HG02852 (cell line): ENCODE measurements around the gene HOXA5.

Experiments
- ATAC-seq: cut with Tn5 transposase; IDR thresholded peaks from one replicate; pipeline ENCODE4 v1.9.1; 2021; ENCODE audit warnings: mild to moderate bottlenecking, moderate library complexity; ENCODE audit not compliant: unreplicated experiment

Gene HOXA5

DNA sequence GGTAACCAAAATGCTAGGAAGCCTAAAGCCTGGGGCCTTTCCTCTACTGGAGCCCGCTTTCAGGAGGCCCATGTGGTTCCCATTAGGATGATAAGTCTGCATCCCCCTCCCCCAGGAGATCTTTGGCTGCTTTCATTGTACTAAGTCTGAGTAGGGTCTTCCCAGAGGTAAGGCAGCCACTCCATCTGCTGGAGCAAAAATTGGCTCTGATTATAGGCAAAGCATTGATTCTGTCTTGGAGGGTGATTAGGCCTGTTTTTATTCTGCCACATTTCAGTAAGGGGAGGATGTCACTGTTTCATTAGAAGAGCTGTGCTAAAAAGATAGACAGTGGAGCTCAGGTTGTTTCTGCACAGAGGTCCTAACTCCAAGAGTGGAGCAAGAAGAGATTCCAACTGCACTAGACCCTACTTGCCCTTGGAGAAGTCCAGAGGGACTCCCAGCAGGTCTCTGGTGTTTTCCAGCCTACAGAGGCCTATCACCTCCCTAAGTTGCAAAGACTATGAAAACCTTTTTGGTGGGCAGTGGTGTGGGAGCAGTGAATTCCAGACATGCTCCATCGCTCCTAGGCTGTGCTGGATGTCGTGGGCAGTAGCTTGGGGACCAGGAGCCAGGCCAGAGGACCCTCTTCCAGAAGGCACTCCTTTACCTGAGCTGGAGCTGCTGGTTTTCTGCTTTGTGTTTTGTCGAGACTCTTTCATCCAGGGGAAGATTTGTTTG is 33.9 kb downstream of the HOXA5 start:
- no peak for ATAC-seq

DNA sequence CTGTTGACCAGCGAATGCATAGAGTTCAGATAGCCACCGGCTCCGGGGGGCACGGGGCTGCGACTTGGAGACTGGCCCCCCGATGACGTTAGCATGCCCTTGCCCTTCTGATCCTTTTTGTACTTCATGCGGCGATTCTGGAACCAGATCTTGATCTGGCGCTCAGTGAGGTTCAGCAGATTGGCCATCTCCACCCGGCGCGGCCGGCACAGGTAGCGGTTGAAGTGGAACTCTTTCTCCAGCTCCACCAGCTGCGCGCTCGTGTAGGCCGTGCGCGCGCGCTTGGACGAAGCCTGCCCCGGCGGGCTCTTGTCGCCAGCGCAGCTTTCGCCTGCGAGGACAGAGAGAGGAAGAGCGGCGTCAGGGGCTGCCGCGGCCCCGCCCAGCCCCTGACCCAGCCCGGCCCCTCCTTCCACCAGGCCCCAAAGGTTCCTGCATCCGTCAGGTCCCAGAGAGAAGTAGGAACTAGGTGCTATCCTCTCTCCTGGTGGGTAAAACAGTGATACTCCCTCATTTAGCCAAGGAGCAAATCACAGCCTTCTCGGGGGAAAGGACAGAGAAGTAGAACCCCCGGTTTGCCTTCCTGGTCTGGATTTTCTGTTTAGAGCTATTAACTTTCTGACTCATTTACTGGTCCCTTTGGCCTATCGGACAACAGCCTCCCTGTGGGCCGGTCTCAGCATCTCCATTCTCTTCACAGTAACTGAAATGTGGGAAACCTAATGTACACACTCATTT is 34.9 kb downstream of the HOXA5 start:
- ATAC-seq = no peak

DNA sequence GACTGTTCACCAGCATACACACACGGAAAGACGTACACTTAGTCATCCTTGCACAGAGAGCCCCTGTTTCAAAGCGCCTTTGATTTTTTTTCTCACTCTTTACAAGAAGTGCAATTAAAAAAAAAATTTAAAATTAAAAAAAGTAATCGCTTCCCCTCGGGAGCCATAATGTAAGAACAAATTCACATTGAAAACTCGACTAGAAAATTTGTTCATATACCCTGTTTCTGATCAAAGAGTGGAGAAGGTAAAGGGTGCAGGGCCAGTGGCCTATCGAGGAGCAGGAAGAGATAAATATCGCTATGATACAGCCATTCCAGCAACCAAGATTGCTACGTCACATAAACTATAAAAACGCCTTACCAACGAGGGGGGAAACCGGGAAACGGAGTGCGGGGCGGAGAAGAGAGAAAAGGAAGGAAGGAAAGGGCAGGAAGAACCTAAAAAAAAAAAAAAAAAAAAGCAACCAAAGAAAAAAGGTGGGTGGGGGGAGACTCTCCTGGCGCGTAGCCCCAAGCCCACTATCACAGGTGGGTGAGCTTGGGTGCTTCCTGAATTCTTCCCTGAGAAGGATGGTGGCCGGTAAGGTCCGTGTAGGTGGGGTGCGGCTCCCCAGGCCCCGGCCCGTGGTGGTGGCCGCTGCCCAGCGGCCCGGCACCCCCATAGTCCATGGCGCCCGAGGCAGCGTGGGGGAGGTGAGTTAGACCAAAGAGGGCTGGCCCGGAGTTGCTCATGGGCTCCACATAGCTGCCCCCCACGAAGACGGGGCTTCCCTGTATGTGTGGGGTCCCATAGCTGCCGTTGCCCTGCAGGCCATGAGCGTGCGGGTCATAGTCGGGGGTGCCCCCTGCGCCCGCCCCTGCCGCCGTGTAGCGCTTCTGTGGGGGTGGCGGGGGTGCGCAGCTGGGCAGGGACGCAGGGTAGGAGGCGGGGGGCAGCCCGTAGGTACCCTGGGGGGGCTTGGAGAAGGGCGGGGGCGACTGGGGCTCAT is 35.8 kb downstream of the HOXA5 start:
- no peak for ATAC-seq

DNA sequence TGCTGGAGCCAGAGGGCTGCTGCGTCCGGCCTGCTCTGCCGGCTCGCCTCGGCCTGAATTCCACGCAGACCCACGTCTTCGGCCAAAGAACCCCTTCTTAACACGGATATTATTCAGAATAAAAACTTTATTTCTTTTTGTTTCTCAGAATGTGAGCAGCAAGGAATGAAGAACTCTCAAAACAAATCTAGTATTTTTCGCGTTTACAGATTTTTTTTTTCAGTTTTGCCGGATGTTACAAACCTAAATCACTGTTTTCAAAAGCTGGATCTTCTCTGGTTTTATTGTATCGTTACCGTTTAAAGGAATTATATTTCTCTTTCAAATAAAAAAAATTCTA is 36.6 kb downstream of the HOXA5 start:
- ATAC-seq = no peak

DNA sequence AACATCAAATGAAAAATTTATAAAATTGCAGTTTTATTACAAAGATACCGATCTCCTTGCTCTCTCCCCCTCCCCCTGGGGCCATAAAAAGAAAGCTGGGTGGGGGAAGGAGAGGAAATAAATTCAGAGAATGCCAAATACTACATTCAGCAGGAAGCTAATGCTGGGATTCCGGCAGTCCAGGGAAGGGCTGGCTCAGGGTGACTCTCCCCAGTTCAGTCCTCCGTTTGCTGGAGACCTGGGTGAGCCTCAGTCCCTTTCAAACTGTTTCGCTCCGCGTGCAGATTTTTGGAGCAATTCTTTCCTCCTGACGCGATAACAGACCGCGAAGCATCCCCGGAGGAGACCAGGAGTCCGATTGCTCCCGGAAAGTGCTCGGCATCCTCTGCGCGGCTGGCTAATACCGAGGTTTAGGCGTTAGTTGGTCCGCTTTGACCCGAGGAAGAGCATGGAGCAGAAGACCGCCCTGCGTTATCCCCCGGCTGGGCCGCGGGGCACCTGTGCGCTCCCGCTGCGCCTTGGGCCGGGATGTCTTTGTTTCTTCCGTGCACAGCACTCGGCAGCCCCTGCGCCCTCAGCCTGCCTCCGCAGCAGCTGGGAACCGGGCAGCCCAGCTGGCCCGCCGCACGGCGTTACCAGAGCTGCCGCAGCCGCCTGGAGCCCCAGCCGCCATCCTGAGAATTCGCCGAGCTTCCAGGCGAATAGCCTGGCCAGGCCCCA is 37.1 kb downstream of the HOXA5 start:
- ATAC-seq = no peak

DNA sequence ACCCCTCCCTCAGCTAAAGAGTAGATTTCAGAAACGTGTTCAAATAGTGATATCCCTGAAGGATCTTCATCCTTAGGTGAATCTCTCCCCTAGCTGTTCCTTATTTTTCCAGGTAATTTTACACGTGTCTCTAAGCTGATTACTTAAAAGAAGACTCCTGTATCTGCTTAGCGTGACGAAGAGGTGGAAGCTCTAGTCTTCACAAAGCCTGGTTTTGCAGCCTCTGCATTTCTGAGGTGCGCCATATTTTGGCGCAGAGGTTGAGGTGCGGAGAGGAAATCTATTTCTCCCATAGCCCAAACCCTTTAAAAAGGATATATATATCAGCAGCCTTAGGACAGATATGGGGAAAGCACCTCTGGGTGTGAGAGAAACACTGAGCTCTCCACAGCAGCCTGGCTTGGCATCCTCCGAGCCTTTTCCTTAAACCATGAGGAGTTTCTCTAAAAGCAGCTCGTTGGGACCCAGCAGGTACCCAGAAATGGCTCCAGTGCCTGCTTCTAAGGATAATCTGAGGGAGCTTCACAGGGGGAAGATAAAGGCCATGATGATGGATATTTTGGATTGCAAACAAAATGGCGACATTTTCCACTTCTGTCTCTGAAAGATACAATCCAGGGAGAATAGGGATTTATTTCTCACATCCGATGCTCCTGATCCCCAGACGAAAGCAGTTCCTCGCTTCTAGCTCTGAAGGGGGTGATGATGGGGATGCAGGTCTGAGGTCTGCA is 38.0 kb downstream of the HOXA5 start:
- ATAC-seq = no peak

DNA sequence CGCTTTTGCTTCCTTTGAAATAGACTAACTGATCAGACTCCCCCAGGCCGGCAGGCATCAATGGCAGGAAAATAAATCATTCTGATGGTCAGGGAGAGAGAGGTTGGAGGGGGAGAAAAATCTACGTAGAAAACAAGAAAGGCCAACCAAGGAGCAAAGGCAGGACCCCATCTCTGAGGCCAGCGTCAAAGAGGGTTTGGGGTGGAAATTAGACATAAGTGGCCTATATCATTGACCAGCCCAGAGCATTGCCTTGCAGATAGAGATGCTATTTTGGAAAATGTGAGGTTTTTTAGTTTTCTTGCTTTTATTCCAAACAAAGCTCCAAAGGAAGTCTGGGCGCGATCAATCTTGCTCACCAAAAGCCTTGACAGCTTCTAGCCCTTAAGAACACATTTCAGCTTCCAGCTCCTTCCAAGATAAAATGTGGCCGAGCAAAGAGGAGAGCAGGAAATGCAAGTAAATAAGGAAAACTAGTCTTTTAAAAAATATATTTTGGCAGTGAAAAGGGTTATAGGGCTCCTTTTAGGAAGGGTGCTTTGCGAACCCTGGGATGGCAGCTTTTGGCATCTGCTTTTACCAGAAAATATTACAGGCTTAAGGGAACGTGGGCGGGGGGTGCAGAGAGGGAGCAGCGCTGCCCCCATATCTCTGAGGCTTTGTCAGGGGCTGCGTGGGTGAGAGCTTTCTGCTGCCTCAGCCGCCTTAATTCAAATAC is 39.0 kb downstream of the HOXA5 start:
- ATAC-seq = no peak

DNA sequence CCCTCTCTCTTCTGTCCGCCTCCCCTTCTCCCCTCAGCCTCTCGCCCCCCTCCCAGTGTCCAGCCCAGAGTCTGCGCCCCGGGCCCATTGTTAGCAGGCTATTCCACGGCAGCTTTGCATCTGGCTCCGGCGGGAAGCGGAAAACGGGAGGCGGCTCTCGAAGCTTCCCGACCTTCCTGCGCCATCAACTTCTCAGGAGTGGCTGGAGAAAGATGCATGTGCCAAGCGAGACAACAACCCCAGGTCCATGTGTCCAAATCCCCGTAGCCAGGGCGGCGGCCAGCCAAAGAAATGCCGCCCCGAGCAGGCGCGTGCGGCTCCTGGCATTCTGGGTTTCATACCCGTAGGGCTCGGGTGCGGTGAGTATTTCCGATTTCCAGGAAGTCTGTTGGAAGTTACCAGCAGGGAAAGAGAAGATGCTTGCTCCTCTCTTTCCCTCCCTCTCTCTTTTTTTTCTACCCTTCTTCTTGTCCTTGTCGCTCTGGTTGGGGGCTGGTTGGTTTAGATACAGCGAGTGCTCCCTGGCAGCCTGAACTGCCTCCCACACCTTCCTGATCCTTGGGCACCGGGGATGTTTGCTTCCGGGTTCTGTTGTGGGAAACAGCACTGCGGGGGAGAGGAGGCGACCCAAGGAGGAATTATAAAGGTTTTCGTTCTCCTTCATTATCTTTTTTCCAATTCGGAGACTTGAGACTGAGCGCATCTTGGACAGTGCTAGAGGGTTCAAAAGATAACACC is 39.8 kb downstream of the HOXA5 start:
- no peak for ATAC-seq

DNA sequence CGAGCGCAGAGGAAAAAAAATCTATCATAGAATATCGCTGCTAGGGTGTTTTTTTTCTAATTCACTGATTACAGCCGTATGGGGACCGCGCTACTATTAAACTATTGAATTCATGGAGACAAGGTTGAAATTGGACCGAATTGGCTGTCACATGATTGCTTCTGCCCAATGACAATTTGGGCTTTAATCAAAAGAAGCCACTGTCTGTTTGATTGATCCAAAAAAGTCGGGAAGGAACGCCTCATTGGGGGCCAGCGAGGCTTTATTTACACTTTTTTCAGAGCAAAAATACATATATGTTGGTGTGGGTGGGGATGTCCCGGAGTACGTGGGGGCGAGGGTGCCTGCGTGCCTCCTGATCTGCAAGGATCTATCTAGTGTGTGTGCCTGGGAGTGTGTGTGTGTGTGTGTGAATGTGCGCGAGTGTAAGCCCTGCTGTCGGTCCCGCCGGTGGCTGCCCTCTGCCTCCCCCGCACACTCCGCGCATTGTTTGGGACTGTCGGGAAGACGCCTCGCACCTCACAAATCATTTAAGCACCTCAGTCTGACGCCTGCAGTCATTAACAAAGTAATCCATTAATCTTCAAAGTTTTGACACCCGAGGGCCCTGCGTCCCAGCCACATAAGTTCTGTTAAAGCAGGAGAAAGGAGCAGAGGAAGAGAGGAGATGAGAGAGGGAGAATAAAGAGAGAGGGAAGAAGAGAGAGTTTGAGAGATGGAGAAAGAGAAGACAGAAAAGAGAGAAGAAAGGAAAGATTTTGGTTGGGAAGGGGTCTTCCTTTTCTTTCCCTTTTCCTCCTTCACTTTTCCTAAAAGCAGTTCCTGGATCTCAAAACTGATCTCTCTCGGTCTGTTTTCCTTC is 40.7 kb downstream of the HOXA5 start, which contains the start of gene HOXA2:
TSS of gene HOXA2 (minus strand) at position 103 of the 862 bp plus-strand sequence. CDS start 183 bp downstream, outside the sequence.
- no peak for ATAC-seq

DNA sequence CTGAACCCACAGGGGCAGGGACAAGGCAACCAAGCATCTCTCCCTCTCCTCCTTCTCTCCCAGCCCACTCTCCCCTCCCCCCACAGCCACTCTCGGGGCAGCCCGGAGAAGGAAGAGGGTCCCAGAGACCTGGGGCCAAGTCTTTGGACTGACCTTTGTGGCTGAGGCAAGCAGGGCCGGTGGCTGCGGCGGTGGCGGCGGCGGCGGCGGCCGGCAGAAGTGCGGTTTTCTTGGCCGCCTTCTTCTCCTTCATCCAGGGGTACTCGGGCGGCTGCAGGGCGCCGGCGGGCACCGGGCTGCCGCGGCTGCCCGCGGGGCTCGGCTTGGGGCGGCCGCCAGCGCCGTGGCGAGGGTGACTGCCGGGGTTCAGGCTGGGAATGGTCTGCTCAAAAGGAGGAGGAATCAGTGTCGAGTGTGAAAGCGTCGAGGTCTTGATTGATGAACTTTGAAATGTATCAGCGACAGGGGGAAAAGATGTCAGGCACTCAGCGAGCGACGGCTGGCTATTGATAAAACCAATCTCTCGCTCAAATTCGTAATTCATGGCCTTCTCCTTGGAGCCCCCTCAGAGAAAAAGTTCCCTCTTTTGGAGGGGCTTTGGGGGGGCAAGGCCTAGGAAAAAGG is 41.4 kb downstream of the HOXA5 start:
- ATAC-seq = no peak

DNA sequence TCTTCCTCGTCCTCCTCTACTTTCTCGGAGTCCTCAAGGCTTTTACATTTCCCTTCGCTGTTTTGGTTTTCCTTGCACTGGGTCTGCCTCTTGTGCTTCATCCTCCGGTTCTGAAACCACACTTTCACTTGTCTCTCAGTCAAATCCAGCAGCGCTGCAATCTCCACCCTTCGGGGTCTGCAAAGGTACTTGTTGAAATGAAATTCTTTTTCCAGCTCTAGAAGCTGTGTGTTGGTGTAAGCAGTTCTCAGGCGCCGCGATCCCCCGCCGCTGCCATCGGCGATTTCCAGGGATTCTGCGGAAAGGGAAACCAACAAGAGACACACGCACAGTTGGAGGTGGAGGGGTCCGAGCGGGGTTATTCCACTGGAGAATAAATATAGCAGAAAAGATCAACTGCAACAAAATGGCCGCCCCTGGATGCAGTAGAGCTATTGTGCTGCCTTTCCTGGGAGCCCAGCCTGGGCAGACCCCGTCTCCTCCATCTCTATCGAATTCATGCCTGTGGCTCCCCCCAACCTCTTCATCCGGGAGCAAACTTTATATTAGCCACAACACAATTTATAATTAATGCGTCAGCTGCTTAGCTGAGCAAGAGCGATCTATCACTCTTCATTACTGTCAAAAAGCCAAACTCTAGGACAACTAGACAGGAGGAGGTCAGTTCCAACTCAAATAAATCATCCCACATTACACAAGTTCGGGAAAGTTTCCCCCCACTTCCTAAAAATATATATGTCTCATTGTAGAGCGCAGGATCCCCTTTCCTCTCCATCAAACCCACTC is 42.1 kb downstream of the HOXA5 start:
- no peak for ATAC-seq

DNA sequence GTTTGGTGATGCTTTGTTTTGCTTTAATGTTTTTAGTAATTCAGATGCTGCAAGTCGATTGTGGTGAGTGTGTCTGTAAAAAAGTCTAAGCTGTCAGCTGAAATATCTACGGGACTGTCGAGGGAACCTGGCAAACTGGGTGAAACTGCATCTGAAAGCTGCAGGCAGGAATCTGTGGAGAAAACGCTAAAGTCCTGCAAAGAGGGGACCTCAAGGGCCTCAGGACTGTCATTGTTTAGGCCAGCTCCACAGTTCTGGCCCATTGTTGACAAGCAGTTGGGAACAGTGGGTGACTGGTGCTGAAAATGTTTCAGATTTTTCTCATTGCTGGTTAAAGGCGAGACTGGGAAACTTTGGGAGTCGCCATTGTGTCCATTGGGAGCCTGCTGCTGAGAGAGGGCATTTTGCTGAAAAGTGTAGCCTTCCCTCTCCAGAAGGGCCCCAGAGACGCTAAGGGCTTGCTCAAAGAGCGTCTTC is 42.7 kb downstream of the HOXA5 start:
- ATAC-seq = no peak

DNA sequence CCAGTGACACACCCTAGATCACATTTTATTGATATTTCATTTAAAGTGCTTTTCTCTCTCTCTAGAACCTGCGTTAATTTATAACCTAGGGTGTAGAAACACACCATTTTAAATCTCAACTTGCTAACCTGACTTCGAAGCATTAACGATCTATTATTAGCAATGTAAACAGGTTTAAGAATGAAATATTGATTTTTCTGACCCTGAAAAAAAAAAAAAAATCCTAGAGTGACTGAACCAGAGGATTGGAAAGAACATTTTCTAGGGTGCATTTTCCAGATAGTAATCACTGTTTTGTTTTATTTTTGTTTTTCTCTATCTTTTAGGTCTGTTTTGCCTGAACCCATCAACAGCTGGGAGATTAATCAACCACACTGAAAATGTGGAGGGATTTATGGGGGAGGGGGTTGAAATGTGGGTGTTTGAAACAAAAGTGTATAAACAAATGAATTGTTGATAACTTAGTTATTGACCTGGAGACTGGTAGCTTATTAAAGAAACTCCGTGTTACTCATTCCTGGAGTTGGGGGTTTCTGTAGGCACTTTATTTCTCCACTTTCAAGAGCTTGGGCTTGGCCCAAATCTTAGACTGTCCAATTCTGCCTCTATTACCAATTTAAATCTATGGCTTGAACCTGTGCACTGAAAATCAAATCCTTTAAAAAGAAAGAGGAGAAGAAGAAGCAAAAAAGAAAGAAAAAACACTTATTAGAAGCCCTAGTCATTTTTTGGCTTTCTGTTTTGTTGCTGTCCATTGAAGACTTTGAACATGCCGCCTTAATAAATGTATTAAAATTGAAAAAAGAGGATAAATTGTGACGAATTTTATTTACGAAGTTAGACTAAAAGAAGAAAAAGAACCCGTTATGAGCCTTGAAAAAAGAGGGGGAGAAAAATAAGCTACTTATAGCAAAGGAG is 43.8 kb downstream of the HOXA5 start:
- ATAC-seq = no peak

DNA sequence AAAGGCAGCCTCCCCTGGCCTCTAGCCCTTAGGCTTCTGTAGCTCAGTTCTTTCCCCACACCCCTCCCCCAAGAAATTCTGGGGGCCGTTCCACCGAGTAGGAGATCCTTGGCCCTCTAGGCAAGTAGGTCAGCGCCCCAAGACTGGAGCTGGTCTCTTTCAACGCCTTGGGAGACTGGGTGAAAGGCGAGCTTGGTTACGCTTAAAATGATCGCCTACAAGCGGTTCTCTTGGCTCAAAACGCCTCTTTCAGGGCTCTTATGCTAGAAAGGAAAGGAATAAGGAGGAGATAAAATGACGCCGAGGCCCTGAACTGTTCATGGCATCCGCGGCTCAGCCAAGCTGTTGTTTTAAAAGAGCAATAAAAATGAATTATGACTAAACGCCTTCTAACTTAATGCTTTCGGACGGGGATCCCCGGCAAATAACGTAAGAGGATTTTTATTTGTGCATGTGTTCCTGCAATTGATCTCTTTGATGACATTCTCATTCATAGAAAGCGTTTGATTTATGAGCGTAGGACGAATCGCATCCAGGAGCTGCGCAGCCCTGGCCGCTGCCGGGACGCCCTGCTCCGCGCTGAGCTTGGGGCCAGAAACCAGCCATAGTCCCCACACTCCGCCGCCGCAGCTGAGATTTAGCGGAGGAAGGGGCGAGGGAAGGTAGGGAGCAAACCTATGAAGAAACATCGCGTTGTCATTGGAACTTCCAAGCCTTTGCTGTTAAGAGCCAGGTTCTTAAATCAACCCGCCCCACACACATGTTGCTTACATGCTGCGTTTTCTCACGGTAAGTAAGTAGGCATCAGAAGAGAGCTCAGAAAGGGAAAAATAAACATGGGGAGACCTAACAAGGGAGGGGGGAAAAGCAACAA is 44.7 kb downstream of the HOXA5 start:
- no peak for ATAC-seq
